ENCODE data around the gene DYNC2H1. TPM values are rescaled to one million over a fixed set of nuclear protein-coding genes. Genes with fewer than 3 reads are reported as not detected.
A peak's percentile ranks its signal among the peaks of the same experiment; 100 is the strongest.

The DYNC2H1 gene, protein sequence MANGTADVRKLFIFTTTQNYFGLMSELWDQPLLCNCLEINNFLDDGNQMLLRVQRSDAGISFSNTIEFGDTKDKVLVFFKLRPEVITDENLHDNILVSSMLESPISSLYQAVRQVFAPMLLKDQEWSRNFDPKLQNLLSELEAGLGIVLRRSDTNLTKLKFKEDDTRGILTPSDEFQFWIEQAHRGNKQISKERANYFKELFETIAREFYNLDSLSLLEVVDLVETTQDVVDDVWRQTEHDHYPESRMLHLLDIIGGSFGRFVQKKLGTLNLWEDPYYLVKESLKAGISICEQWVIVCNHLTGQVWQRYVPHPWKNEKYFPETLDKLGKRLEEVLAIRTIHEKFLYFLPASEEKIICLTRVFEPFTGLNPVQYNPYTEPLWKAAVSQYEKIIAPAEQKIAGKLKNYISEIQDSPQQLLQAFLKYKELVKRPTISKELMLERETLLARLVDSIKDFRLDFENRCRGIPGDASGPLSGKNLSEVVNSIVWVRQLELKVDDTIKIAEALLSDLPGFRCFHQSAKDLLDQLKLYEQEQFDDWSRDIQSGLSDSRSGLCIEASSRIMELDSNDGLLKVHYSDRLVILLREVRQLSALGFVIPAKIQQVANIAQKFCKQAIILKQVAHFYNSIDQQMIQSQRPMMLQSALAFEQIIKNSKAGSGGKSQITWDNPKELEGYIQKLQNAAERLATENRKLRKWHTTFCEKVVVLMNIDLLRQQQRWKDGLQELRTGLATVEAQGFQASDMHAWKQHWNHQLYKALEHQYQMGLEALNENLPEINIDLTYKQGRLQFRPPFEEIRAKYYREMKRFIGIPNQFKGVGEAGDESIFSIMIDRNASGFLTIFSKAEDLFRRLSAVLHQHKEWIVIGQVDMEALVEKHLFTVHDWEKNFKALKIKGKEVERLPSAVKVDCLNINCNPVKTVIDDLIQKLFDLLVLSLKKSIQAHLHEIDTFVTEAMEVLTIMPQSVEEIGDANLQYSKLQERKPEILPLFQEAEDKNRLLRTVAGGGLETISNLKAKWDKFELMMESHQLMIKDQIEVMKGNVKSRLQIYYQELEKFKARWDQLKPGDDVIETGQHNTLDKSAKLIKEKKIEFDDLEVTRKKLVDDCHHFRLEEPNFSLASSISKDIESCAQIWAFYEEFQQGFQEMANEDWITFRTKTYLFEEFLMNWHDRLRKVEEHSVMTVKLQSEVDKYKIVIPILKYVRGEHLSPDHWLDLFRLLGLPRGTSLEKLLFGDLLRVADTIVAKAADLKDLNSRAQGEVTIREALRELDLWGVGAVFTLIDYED (N-terminal part only)
- 1 to 10 TPM; 1.4 to 1.7 TPM for total RNA-seq

DNA sequence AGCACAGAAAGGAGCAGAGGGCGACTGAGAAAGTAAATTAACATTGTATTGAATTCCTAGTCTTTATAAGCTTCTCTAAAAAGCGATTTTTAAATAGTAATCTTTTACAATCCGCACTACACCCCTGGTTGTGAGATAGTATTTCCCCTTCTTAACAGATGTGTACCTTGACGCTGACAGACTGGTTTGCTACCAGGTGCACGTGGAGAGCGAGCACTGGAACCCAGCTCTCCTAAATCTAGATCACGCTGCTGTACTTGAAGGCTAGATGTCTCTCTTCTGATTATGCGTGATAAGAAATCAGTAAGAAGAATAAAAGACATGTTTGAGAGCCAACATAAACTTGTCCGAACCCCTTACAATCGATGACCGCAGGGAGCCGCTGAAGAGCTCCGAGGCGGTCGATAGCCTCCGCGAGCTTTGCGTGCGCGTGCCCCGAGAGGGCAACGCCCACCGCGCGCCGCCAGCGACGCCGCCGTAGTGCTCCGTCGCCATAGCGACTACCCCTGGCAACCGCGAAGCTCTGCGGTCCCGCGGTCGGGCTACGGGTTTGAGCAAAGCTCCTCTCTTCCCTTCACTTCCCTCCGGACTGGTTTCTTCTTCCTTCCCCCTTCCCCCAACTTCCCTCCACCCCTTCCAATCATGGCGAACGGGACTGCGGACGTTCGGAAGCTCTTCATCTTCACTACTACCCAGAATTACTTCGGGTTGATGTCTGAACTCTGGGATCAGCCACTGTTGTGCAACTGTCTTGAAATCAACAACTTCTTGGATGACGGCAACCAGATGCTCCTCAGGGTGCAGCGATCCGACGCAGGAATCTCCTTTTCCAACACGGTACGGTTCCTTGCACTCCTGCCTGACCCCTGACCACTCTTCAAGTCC, at the start of gene DYNC2H1:
Gene DYNC2H1 (plus strand): TSS at position 494 of the 885 bp plus-strand sequence. CDS start 149 bp downstream, at position 643.
- H3K4me3 Mint-ChIP-seq, result peak within 1 kb of the TSS; percentile 98
- peaks cover 6% of the 10 kb centered on the region for H3K27me3 Mint-ChIP-seq
- DNase-seq, result peak; percentile 93
- CTCF ChIA-PET, result interaction anchor here (0.6 to 3.5 kb wide), 12 partner anchors 11 to 969 kb away, joined by 3 to 57 read pairs (median 4); partner anchors contain the start of gene DCUN1D5
- intact Hi-C loops (cut with micrococcal nuclease), result loop anchor here (1.0 kb wide), 4 partner anchors 17 to 792 kb away; partner anchors contain the start of genes BIRC3 and DCUN1D5
- H3K27ac Mint-ChIP-seq, result peak within 1 kb of the TSS; percentile 58
- no peaks in the 10 kb centered on the region for H3K36me3 Mint-ChIP-seq
- POLR2A ChIA-PET, result interaction anchor here (0.6 to 2.0 kb wide), 5 partner anchors 9 to 59 kb away, joined by 3 to 28 read pairs (median 4); partner anchors contain the start of gene DCUN1D5
- peaks cover 5% of the 10 kb centered on the region for H3K4me1 Mint-ChIP-seq (ENCODE audit: low read depth)
- H3K9me3 Mint-ChIP-seq, result no peaks in the 10 kb centered on the region

DNA sequence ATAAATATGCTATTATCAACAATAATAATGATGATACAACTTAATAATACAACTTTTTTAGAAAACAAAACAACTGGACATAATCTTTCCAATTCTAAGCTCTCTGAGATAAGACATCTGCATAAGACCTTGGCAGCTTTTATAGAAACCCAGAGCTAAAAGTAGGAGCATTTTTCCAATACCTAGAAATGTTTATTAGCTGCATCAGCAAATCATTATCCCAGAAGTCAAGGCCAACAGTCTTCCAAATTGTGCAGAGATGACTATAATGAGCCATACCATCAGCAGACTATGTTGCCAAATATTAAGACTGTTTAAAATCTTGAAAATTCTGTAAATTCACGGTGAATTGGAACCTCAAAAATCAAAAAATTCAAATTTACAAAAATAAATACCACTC, 47.6 kb upstream of the DYNC2H1 start:
- Mint-ChIP-seq H3K4me3 (no peak overlapping the region), H3K9me3 (no peaks in the 10 kb centered on the region), H3K4me1 (ENCODE audit: low read depth) (peaks cover 1% of the 10 kb centered on the region), H3K27ac (no peak overlapping the region), H3K36me3 (peaks cover 27% of the 10 kb centered on the region), H3K27me3 (no peaks in the 10 kb centered on the region)
- ChIA-PET CTCF (no interaction called here), POLR2A (no interaction called here)
- intact Hi-C loops (cut with micrococcal nuclease), result no loop called here
- DNase-seq, result no peak

DNA sequence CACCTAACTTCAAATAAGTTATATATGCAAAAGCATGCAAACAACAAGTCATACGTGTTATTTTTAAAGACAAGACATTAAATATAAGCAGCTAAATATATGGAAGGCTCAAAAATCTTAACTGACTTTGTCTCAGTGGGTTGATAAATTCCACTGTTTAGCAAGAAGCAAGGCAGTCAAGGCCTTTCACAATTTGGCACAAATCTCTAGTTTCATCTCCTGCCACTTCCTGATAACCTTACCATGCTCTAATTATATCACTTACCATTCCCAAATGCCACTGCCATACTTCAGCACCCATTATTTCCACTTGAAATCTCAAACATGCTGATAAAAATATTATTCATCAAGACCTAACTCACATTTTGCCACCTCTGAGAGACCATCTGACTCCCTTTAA, 42.1 kb upstream of the DYNC2H1 start:
- ChIA-PET CTCF (interaction anchor here (1.0 kb wide), 1 partner anchor 12 kb away, joined by 3 read pairs; no protein-coding TSS in a partner anchor), POLR2A (interaction anchor here (1.4 kb wide), 1 partner anchor 25 kb away, joined by 5 read pairs; the partner anchor contains the start of gene DCUN1D5)
- Mint-ChIP-seq H3K4me3 (no peak overlapping the region), H3K36me3 (peaks cover 31% of the 10 kb centered on the region), H3K27me3 (no peaks in the 10 kb centered on the region), H3K4me1 (ENCODE audit: low read depth) (peaks cover 36% of the 10 kb centered on the region), H3K9me3 (no peaks in the 10 kb centered on the region), H3K27ac (no peak overlapping the region)
- intact Hi-C loops (cut with micrococcal nuclease), result no loop called here
- no peak for DNase-seq

DNA sequence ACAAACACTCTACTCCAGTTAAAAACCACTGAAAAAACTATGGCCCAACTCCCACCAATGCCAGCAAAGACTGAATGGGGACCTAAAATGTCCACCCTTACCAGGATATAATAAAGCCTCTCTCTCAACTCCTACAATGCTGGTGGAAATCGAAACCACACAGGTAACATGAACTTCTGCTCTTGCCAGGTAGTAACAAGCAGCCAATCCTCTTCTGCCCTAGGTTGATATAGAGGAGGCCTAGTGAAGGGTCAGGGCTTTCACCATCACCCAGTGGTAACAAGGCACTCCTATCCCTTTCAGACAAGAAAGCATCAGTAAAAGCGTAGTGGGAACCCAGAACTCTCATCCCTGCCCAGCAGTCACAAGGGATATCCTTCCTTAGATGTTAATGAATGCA, 39.9 kb upstream of the DYNC2H1 start:
- Mint-ChIP-seq H3K4me3 (no peak overlapping the region), H3K27me3 (no peaks in the 10 kb centered on the region), H3K4me1 (ENCODE audit: low read depth) (peaks cover 36% of the 10 kb centered on the region), H3K27ac (peak overlapping the region; percentile 54), H3K9me3 (no peaks in the 10 kb centered on the region), H3K36me3 (peaks cover 32% of the 10 kb centered on the region)
- CTCF ChIA-PET, result no interaction called here
- DNase-seq, result no peak
- intact Hi-C loops (cut with micrococcal nuclease), result no loop called here
- POLR2A ChIA-PET, result no interaction called here

DNA sequence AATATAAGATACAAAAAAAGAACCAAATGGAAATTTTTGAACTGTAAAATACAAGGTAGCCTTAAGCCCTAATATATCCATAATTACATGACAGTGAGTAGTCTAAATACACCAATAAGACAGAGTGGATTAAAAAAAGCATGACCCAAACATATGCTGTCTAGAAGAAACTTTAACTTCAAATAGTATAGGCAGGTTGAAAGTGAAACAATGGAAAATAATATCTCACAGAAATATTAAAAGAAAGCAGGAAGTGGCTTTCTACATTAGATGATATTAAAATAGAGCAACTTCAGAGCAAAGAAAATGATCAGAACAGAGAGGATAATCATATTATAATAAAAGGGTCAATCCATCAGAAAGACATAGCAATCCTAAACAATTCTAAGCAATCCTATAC, 39.1 kb upstream of the DYNC2H1 start:
- H3K27ac Mint-ChIP-seq, result peak overlapping the region; percentile 6
- ChIA-PET POLR2A (no interaction called here), CTCF (interaction anchor here (1.4 kb wide), 1 partner anchor 34 kb away, joined by 3 read pairs; no protein-coding TSS in a partner anchor)
- peaks cover 36% of the 10 kb centered on the region for H3K4me1 Mint-ChIP-seq (ENCODE audit: low read depth)
- H3K4me3 Mint-ChIP-seq, result no peak overlapping the region
- no peak for DNase-seq
- no peaks in the 10 kb centered on the region for H3K27me3 Mint-ChIP-seq
- no peaks in the 10 kb centered on the region for H3K9me3 Mint-ChIP-seq
- peaks cover 40% of the 10 kb centered on the region for H3K36me3 Mint-ChIP-seq
- intact Hi-C loops (cut with micrococcal nuclease), result no loop called here

DNA sequence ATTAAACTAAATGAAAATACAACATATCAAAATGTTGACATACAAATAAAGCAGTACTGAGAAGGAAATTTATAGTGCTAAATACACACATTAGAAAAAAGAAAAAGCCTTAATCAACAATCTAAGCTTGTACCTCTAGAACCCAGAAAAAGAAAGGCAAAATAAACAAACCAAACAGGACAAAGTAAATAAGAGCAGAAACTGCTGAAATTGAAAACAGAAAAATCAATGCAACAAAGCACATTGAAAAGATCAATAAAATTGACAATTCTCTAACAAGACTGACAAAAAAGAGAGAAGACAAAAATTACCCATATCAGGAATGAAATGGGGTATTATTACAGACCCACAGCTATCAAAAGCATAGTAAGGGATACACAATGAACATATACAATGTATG, 38.2 kb upstream of the DYNC2H1 start:
- no peaks in the 10 kb centered on the region for H3K27me3 Mint-ChIP-seq
- no peak for DNase-seq
- ChIA-PET CTCF (interaction anchor here (0.6 to 1.4 kb wide), 2 partner anchors 35 to 131 kb away, joined by 3 read pairs; no protein-coding TSS in a partner anchor), POLR2A (no interaction called here)
- peaks cover 36% of the 10 kb centered on the region for H3K4me1 Mint-ChIP-seq (ENCODE audit: low read depth)
- H3K36me3 Mint-ChIP-seq, result peaks cover 36% of the 10 kb centered on the region
- no peaks in the 10 kb centered on the region for H3K9me3 Mint-ChIP-seq
- no peak overlapping the region for H3K27ac Mint-ChIP-seq
- no peak overlapping the region for H3K4me3 Mint-ChIP-seq
- intact Hi-C loops (cut with micrococcal nuclease), result no loop called here

DNA sequence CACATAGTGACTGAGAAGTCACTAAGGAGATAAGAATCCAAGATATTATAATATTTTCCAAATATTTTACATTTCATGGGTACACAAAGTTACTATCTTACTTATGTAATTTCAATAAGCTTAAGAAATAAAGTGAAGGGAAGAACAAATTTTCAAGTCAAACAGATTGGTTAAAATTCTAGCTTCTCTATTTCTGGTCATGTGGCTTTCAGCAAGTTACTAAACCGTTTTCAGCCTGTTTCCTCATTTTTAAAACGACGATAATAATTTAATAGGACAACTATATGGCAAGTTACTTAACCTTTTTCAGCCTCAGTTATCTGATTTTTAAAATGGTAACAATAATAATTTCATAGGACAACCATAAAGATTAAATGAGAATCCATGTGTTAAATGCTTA, 32.9 kb upstream of the DYNC2H1 start:
- intact Hi-C loops (cut with micrococcal nuclease), result no loop called here
- Mint-ChIP-seq H3K27me3 (no peaks in the 10 kb centered on the region), H3K36me3 (peaks cover 49% of the 10 kb centered on the region), H3K4me3 (no peak overlapping the region), H3K4me1 (ENCODE audit: low read depth) (no peaks in the 10 kb centered on the region), H3K9me3 (no peaks in the 10 kb centered on the region), H3K27ac (no peak overlapping the region)
- ChIA-PET CTCF (no interaction called here), POLR2A (no interaction called here)
- no peak for DNase-seq

DNA sequence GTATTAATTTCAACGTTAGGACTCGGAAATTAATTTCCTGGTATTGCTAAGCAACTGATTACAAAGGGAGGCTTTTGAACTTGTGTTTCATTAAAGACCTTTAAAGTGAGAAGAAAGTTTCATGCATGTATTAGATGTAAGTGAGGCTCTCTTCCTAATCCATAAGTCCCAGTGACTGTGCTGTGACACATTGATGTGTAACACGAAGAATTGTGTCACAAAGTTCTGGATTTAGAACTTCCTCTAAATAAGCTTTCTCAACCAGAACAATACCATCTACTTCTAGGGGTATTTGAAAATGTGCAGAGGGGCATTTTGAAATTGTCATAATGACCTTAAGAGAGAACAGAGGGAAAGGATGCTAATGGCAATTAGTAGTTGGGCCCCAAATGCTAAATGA, 31.7 kb upstream of the DYNC2H1 start:
- ChIA-PET POLR2A (interaction anchor here (0.6 kb wide), 1 partner anchor 9 kb away, joined by 3 read pairs; no protein-coding TSS in a partner anchor), CTCF (interaction anchor here (0.6 kb wide), 1 partner anchor 125 kb away, joined by 4 read pairs; no protein-coding TSS in a partner anchor)
- Mint-ChIP-seq H3K4me3 (no peak overlapping the region), H3K27ac (no peak overlapping the region), H3K36me3 (peaks cover 50% of the 10 kb centered on the region), H3K4me1 (ENCODE audit: low read depth) (no peaks in the 10 kb centered on the region), H3K9me3 (no peaks in the 10 kb centered on the region), H3K27me3 (no peaks in the 10 kb centered on the region)
- DNase-seq, result no peak
- intact Hi-C loops (cut with micrococcal nuclease), result no loop called here

DNA sequence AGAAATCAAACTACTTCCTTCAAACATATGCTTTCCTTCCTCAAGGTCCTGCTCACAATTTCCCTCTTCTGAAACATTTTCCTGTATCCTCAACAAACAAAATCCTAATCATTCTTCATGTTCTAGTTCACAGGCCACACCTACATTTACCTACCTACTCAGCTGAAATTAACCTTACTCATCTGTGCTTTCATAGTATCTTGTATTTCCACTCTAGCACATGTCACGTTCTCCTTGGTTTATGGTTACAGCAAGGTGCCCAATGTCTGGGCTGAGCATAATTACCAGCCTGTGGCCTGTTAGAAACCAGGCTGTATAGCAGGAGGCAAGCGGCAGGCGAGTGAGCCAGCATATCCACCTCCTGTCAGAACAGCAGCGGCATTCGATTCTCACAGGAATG, 30.5 kb upstream of the DYNC2H1 start:
- Mint-ChIP-seq H3K27me3 (no peaks in the 10 kb centered on the region), H3K27ac (no peak overlapping the region), H3K4me1 (ENCODE audit: low read depth) (no peaks in the 10 kb centered on the region), H3K9me3 (no peaks in the 10 kb centered on the region), H3K36me3 (peaks cover 47% of the 10 kb centered on the region), H3K4me3 (no peak overlapping the region)
- intact Hi-C loops (cut with micrococcal nuclease), result no loop called here
- ChIA-PET POLR2A (no interaction called here), CTCF (interaction anchor here (1.0 kb wide), 1 partner anchor 12 kb away, joined by 3 read pairs; no protein-coding TSS in a partner anchor)
- no peak for DNase-seq

DNA sequence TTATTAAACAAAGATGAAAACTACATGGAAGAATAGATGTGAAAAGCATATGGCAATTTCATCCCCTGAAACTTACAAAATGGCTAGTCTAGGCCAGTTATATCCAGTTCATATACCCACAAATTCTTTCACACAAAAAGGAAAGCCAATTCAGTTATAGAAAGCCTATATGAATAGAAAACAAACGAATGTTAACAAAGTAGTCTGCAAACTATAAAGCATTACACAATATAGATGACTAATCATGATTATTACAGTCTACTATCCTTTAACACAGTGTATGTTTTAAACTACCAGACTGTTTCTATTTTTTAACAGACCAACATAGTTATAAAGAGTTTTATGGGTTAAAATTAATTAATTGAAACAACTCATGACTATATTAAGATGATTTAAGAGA, 29.4 kb upstream of the DYNC2H1 start:
- ChIA-PET POLR2A (no interaction called here), CTCF (no interaction called here)
- H3K4me3 Mint-ChIP-seq, result no peak overlapping the region
- no peaks in the 10 kb centered on the region for H3K27me3 Mint-ChIP-seq
- no peak overlapping the region for H3K27ac Mint-ChIP-seq
- H3K4me1 Mint-ChIP-seq (ENCODE audit: low read depth), result no peaks in the 10 kb centered on the region
- H3K9me3 Mint-ChIP-seq, result no peaks in the 10 kb centered on the region
- intact Hi-C loops (cut with micrococcal nuclease), result no loop called here
- H3K36me3 Mint-ChIP-seq, result peaks cover 40% of the 10 kb centered on the region
- no peak for DNase-seq
